ENCODE results near the gene CARD19. TPM values are rescaled to one million over a fixed set of nuclear protein-coding genes. Genes with fewer than 3 reads are reported as not detected.

Gene CARD19
- polyA plus RNA-seq, 1 donor (not counting 4 experiments of a cell fraction or from before 2014, with no cell fraction given): 36.7 TPM

DNA sequence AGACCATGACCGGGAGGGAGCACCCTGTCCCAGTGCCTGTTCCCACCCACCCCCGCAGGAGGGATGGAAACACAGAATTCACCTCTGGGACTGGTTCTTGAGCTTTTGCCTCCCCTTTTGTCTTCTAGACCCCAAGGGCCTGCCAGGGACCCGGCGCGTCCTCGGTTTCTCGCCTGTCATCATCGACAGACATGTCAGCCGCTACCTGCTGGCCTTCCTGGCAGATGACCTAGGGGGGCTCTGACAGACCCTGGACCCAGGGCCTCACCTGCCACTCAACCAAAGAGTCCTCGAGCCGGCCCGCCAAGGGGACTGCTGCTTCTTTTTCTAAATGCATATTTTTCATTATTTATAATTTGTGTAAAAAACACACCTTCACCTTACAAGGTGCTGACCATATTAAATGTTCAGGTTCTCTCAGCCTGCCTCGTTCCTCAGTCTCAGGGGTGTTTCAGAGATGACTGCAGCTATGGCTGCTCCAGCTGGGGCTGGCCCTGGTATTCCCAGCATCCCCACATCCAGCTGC lies 16.9 kb downstream of the CARD19 start:
- no peak for FAIRE-seq

GRCh38 chr9:93114169-93114983 lies 18.4 kb downstream of the CARD19 start:
- DNase-seq (ENCODE audit: low read depth, low spot score): no peak
- peaks cover 9 to 14% of the 10 kb centered on the region in 2 experiments for H3K36me3 ChIP-seq (ENCODE audit: control insufficient read depth in 2 of 2, extremely low read depth in 1 of 2, insufficient read depth in 2 of 2, low read length in 2 of 2)
- H3K4me2 ChIP-seq (ENCODE audit: control insufficient read depth, extremely low read depth, insufficient read depth, low read depth, low read length): no peak overlapping the region
- dilution Hi-C loops (cut with MboI; ENCODE audit: extremely low pct_ligation_motif_present, low sequenced_read_pairs): no loop called here
- H3K9me1 ChIP-seq (ENCODE audit: control insufficient read depth, extremely low read depth, insufficient read depth, low read length): peaks cover 3% of the 10 kb centered on the region
- H3K4me3 ChIP-seq (ENCODE audit: control insufficient read depth in 2 of 3, extremely low read depth in 1 of 3, insufficient read depth in 2 of 3, low read depth in 1 of 3, low read length in 3 of 3): no peak overlapping the region
- H3K9ac ChIP-seq (ENCODE audit: control insufficient read depth, extremely low read depth, insufficient read depth, low read length): no peak overlapping the region
- no peak overlapping the region for H3K27ac ChIP-seq (ENCODE audit: control insufficient read depth, insufficient read depth, low read length)
- no peaks in the 10 kb centered on the region for H3K27me3 ChIP-seq (ENCODE audit: control insufficient read depth, extremely low read depth, insufficient read depth, low read length)
- no peaks in the 10 kb centered on the region for H3K79me2 ChIP-seq (ENCODE audit: control insufficient read depth, insufficient read depth, low read length)
- TF ChIP-seq CTCF (optimal IDR thresholded peaks at IDR 0.05 in 1 of 3, IDR thresholded peaks at IDR 0.05 in 1 of 3, conservative IDR thresholded peaks at IDR 0.05 in 1 of 3; ENCODE audit: extremely low read depth in 1 of 3, insufficient read depth in 2 of 3, low read length in 3 of 3) (no peak), EZH2 (IDR thresholded peaks at IDR 0.05; ENCODE audit: low read length) (no peak)
- H4K20me1 ChIP-seq (ENCODE audit: control insufficient read depth, extremely low read depth, insufficient read depth, low read length): no peaks in the 10 kb centered on the region
- no peak overlapping the region for H2AFZ ChIP-seq (ENCODE audit: control insufficient read depth, low read length)
- no peak for FAIRE-seq
- no peaks in the 10 kb centered on the region for H3K9me3 ChIP-seq (ENCODE audit: control insufficient read depth, low read depth, low read length)
- H3K4me1 ChIP-seq (ENCODE audit: control insufficient read depth, extremely low read depth, insufficient read depth, low read length): no peaks in the 10 kb centered on the region

More for the DNA sequence above, 16.9 kb downstream of the CARD19 start:
- Histone ChIP-seq H4K20me1 (ENCODE audit: control insufficient read depth, extremely low read depth, insufficient read depth, low read length) (no peaks in the 10 kb centered on the region), H3K9ac (ENCODE audit: control insufficient read depth, extremely low read depth, insufficient read depth, low read length) (no peak overlapping the region), H3K4me3 (ENCODE audit: control insufficient read depth in 2 of 3, extremely low read depth in 1 of 3, insufficient read depth in 2 of 3, low read depth in 1 of 3, low read length in 3 of 3) (no peak overlapping the region), H3K36me3 (ENCODE audit: control insufficient read depth in 2 of 2, extremely low read depth in 1 of 2, insufficient read depth in 2 of 2, low read length in 2 of 2) (peaks cover 10 to 20% of the 10 kb centered on the region in 2 experiments), H3K79me2 (ENCODE audit: control insufficient read depth, insufficient read depth, low read length) (no peaks in the 10 kb centered on the region), H3K4me2 (ENCODE audit: control insufficient read depth, extremely low read depth, insufficient read depth, low read depth, low read length) (no peak overlapping the region), H3K9me1 (ENCODE audit: control insufficient read depth, extremely low read depth, insufficient read depth, low read length) (peaks cover 3% of the 10 kb centered on the region), H2AFZ (ENCODE audit: control insufficient read depth, low read length) (no peak overlapping the region), H3K9me3 (ENCODE audit: control insufficient read depth, low read depth, low read length) (no peaks in the 10 kb centered on the region), H3K4me1 (ENCODE audit: control insufficient read depth, extremely low read depth, insufficient read depth, low read length) (no peaks in the 10 kb centered on the region), H3K27ac (ENCODE audit: control insufficient read depth, insufficient read depth, low read length) (no peak overlapping the region), H3K27me3 (ENCODE audit: control insufficient read depth, extremely low read depth, insufficient read depth, low read length) (no peaks in the 10 kb centered on the region)
- dilution Hi-C loops (cut with MboI; ENCODE audit: extremely low pct_ligation_motif_present, low sequenced_read_pairs): no loop called here
- TF ChIP-seq CTCF (optimal IDR thresholded peaks at IDR 0.05 in 1 of 3, IDR thresholded peaks at IDR 0.05 in 1 of 3, conservative IDR thresholded peaks at IDR 0.05 in 1 of 3; ENCODE audit: extremely low read depth in 1 of 3, insufficient read depth in 2 of 3, low read length in 3 of 3) (no peak), EZH2 (IDR thresholded peaks at IDR 0.05; ENCODE audit: low read length) (no peak)
- no peak for DNase-seq (ENCODE audit: low read depth, low spot score)
